ENCODE data around the gene DACT1. TPM values are rescaled to one million over a fixed set of nuclear protein-coding genes. Genes with fewer than 3 reads are reported as not detected.
A peak's percentile ranks its signal among the peaks of the same experiment; 100 is the strongest.

The DACT1 gene
- total and polyA plus RNA-seq, 8 donors, result 0.29 to 28.9 (median 7.7) TPM

DNA sequence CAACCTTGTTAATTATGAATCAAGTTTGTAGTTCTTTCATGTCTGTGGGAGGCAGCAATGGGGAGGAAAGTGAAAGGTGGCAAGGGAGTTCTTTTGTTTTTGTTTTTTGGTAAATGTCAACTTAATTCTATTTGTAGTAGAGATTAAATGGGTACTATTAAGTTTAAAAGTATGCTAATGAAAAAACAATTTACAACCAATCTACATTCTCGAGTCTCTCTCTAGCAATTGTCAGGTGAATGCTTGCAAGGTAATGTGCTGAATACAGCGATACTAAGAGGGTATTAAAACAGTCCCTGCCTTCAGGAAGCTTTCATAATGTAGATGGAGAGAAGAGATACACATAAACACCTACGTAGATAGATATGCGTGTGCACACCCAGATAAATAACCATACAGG lies 1.6 kb upstream of the DACT1 start:
- DNase-seq, result no peak
- Histone ChIP-seq H3K4me1 (peaks cover 10 to 49% (median 34%) of the 10 kb centered on the region in 4 donors), H3K27ac (no peak overlapping the region), H3K27me3 (peaks cover 0 to 24% (median 0%) of the 10 kb centered on the region in 3 donors), H3K36me3 (peaks cover 0 to under 1% (median 0%) of the 10 kb centered on the region in 4 donors), H3K9me3 (no peaks in the 10 kb centered on the region), H3K4me3 (no peak overlapping the region)
- 54 to 76% (median 67%) methylated on average over 4 of the region's 4 CpGs for WGBS, 5 donors
- TF ChIP-seq POLR2AphosphoS5 (IDR thresholded peaks at IDR 0.05) (no peak), EP300 (IDR thresholded peaks at IDR 0.05) (no peak)
- intact Hi-C loops (cut with DNase I; ENCODE audit: low total_unique reads), result no loop called here

GRCh38 chr14:58637040-58637390 lies 747 bp upstream of the DACT1 start:
- 1 to 9% (median 6%) methylated on average over 17 of the region's 17 CpGs for WGBS, 5 donors
- H3K4me3 ChIP-seq, result peak overlapping the region; percentile 70 to 88 (median 76)
- intact Hi-C loops (cut with DNase I; ENCODE audit: low total_unique reads), result no loop called here

DNA sequence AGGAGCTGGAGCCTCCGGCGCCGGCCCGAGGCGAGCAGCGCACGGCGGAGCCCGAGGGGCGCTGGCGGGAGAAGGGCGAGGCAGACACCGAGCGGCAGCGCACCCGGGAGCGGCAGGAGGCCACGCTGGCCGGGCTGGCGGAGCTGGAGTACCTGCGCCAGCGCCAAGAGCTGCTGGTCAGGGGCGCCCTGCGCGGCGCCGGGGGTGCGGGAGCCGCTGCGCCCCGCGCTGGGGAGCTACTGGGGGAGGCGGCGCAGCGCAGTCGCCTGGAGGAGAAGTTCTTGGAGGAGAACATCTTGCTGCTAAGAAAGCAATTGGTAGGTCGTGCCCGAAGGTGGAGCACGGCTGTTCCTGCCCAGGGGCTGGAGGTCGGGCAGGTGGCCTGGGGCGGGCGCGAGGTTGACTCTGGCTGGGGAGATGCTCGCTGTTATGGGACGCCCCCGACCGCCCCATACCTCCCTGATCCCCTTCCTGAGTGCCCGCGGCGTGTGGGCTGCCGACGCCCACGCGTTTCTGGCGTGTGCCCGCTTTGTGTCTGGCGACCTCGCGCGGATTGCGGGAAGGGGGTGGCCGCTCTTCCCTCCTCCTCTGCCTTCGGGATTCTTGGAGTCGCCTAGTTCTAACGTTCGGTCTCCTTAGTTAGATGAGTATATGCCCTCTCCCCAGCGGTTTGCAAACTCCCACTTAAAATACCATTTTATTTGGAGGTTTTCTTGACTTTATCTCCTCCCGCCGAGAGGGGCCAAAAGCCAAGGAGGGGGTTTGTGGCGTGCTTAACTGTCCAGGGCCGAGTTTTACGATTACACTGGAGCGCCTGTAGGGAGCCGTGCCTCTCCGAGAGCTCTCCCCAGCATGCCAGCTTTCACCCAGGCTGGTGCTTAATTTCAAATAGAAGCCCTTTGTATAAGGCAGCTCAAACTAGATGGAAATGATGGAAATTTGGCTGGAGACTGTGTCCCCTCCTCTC lies 752 bp downstream of the DACT1 start:
- TF ChIP-seq POLR2AphosphoS5 (IDR thresholded peaks at IDR 0.05), result peak in 1 of 3 donors; percentile 21
- TF ChIP-seq POLR2A (IDR thresholded peaks at IDR 0.05), result no peak
- peak overlapping the region; percentile 70 to 88 (median 76) for H3K4me3 ChIP-seq
- peaks cover 0 to 14% (median 0%) of the 10 kb centered on the region in 3 donors for H3K27me3 ChIP-seq
- no peaks in the 10 kb centered on the region for H3K9me3 ChIP-seq
- WGBS, 5 donors, result 0 to 1% (median 1%) methylated on average over 32 to 75 of the region's 75 CpGs
- H3K4me1 ChIP-seq, result peaks cover 10 to 49% (median 34%) of the 10 kb centered on the region in 4 donors
- DNase-seq, result peak in 1 of 2 donors; percentile 72
- peak overlapping the region; percentile 72 to 94 (median 90) for H3K27ac ChIP-seq
- H3K36me3 ChIP-seq, result peaks cover 0 to 24% (median 18%) of the 10 kb centered on the region in 4 donors
- intact Hi-C loops (cut with DNase I; ENCODE audit: low total_unique reads), result no loop called here

More at GRCh38 chr14:58637040-58637390, 747 bp upstream of the DACT1 start:
- TF ChIP-seq EP300 (IDR thresholded peaks at IDR 0.05), result no peak
- peaks cover 0 to 16% (median 0%) of the 10 kb centered on the region in 3 donors for H3K27me3 ChIP-seq
- DNase-seq, result peak; percentile 54 to 82
- peak overlapping the region in 4 of 5 donors; percentile 84 to 94 (median 92) for H3K27ac ChIP-seq
- peaks cover 10 to 49% (median 34%) of the 10 kb centered on the region in 4 donors for H3K4me1 ChIP-seq
- peaks cover 0 to 9% (median 8%) of the 10 kb centered on the region in 4 donors for H3K36me3 ChIP-seq
- H3K9me3 ChIP-seq, result no peaks in the 10 kb centered on the region

- TF ChIP-seq POLR2AphosphoS5 (IDR thresholded peaks at IDR 0.05) (no peak), POLR2A (IDR thresholded peaks at IDR 0.05) (no peak), CTCF (IDR thresholded peaks at IDR 0.05) (no peak), EP300 (IDR thresholded peaks at IDR 0.05) (no peak)
- H3K4me3 ChIP-seq, result peak overlapping the region; percentile 70 to 88 (median 76)
- H3K4me1 ChIP-seq, result peaks cover 10 to 49% (median 34%) of the 10 kb centered on the region in 4 donors
- peaks cover 0 to 29% (median 22%) of the 10 kb centered on the region in 4 donors for H3K36me3 ChIP-seq
- no peaks in the 10 kb centered on the region for H3K9me3 ChIP-seq
- intact Hi-C loops (cut with DNase I; ENCODE audit: low total_unique reads), result no loop called here
- H3K27ac ChIP-seq, result peak overlapping the region in 4 of 5 donors; percentile 84 to 94 (median 92)
- 8 to 15% (median 10%) methylated on average over 5 of the region's 5 CpGs for whole genome bisulfite sequencing, 5 donors
- peaks cover 0 to 14% (median 0%) of the 10 kb centered on the region in 3 donors for H3K27me3 ChIP-seq
- no peak for DNase-seq
These were observed 1.4 kb downstream of the DACT1 start for GRCh38 chr14:58639198-58639565.

- H3K9me3 ChIP-seq, result no peaks in the 10 kb centered on the region
- 15 to 20% (median 18%) methylated on average over 5 of the region's 5 CpGs for WGBS, 5 donors
- peak in 1 of 2 donors; percentile 88 for DNase-seq
- H3K27ac ChIP-seq, result peak overlapping the region in 1 of 5 donors; percentile 93
- H3K4me3 ChIP-seq, result peak overlapping the region; percentile 70 to 88 (median 76)
- intact Hi-C loops (cut with DNase I; ENCODE audit: low total_unique reads), result no loop called here
- peaks cover 10 to 49% (median 34%) of the 10 kb centered on the region in 4 donors for H3K4me1 ChIP-seq
- TF ChIP-seq POLR2A (IDR thresholded peaks at IDR 0.05) (no peak), CTCF (IDR thresholded peaks at IDR 0.05) (peak in 4 of 7 experiments; percentile 34 to 48 (median 40)), POLR2AphosphoS5 (IDR thresholded peaks at IDR 0.05) (peak in 1 of 3 donors; percentile 65), EP300 (IDR thresholded peaks at IDR 0.05) (no peak)
- H3K27me3 ChIP-seq, result peaks cover 0 to 14% (median 0%) of the 10 kb centered on the region in 3 donors
- peaks cover 0 to 35% (median 23%) of the 10 kb centered on the region in 4 donors for H3K36me3 ChIP-seq
These were observed 2.2 kb downstream of the DACT1 start for GRCh38 chr14:58639842-58640484.
